ENCODE results near the gene RBCK1.
A peak's percentile ranks its signal among the peaks of the same experiment; 100 is the strongest.
"Not testable (repeated sequence)": the region's sequence is repeated elsewhere in the genome, so short reads cannot be mapped to it uniquely, and the experiment has no call there.

The RBCK1 gene

DNA sequence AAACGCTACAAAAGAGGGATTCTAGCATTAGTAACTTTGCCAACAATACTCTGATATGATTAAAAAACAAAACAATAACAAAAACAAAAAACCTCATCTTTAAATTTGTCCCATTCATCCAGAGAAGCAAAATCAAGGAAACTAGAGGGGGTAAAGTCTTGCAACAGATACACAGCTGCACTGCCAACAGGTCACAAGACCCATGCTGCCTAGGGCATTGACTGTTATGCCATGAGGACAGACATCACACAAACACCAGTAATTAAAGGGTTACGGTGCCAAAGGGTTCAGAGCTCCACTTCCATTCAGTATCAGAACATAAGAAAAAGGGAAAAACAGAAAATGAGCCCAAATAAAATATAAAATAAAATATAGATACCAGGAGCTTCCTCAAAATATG lies 52.6 kb downstream of the RBCK1 start:
- DNase-seq (ENCODE audit: extremely low spot score, insufficient read length, low read depth): no peak
- FAIRE-seq: no peak

DNA sequence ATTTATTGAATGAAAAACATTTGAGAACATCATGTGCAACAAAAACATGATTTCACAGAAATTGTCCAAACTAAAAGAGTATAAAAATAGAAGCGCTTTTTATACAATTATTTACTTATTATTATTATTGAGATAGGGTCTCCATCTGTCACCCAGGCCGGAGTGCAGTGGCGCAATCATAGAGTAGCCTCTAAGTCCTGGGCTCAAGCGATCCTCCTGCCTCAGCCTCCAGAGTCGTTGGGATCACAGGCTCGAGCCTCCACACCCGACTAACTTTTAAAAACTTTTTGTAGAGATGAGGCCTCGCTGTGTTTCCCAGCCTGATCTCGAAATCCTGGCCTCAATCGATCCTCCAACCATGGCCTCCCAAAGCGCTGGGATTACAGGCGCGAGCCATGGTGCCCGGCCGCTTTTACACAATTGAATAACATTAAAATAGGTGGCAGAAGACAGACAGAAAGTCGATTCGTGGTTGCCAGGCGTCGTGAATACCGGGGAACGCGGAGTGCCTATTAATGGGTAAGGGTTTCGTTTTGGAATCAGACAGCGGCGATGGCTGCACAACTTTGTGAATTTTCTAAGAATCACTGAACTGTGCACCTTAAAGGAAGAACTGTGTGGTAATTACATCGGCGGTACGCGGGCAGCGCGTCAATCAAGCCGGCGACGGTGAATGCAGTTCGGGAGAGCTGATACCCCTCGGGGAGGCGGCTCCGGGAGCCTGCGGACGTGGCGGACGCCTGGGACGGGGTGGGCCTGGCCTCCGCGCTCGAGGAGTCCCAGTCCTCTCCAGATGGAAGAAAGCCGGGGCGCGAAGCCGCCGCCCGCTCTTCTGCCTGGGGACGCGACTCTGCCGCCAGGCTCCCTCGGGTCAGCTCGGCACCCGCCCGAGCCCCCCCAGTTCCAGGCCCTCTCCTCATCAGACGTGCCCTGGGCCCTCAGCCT lies 53.4 kb downstream of the RBCK1 start:
- peak; percentile 69 for FAIRE-seq
- peak; percentile 28 for DNase-seq (ENCODE audit: extremely low spot score, insufficient read length, low read depth)

DNA sequence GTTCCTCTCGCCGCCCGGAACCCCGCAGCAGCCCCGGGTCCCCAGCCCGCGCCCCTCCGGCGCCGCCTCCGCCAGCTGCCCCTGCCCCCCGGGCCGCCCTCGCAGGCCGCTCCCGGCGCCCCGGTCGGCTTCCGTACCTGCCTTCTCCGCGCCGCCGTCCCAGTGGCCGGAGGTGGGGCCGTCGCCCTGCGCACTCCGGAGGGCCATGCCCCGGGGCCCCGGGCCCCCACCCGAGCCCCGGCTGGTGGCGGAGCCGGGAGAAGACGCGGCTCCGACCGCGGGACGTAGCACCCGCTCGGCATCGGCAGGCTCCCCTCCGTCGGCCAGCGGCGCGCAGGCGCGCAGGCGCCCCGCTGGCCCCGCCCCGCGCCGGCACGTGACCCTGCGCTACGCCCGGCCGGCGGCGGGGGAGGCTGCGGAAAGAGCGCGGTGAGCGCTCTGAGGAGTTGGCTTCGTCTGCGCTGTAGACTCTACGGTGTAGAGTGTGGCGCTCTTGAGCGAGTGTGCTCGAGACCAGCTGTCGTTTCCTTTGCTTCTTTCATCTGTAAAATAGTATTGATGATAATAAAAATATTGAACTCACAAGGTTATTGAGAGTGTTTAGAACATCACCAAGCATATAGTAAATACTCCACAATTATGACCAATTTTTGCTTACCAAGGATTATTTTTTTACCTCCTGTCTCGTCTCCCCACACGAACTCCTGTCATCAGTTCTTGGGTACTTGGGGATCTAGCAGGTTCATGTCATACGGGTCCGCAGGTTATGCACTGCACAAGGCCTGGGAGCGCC lies 54.3 kb downstream of the RBCK1 start, which contains the start of gene TBC1D20:
TSS of gene TBC1D20 (minus strand) at position 335 of the 793 bp plus-strand sequence. CDS start at position 207, 128 bp downstream.
- DNase-seq (ENCODE audit: extremely low spot score, insufficient read length, low read depth) (peak; percentile 87), FAIRE-seq (peak; percentile 92)

DNA sequence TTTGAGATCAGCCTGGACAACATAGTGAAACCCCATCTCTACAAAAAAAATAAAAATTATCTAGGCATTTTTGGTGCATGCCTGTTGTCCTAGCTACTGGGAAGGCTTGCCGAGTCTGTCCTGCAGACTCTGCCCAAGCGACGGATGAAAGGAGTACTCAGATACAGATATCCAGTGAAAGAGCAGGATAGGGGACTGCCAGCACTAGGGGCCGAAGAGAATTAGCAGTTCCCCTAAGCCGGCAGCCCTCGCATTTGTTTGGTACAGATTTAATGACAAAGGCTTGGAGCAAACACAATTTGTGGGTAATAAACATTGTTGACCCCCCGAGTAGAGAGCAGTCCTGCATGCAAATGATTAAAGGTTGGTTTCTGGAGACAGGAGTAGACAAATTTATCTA lies 59.7 kb downstream of the RBCK1 start:
- DNase-seq (ENCODE audit: extremely low spot score, insufficient read length, low read depth) (no peak), FAIRE-seq (no peak)

DNA sequence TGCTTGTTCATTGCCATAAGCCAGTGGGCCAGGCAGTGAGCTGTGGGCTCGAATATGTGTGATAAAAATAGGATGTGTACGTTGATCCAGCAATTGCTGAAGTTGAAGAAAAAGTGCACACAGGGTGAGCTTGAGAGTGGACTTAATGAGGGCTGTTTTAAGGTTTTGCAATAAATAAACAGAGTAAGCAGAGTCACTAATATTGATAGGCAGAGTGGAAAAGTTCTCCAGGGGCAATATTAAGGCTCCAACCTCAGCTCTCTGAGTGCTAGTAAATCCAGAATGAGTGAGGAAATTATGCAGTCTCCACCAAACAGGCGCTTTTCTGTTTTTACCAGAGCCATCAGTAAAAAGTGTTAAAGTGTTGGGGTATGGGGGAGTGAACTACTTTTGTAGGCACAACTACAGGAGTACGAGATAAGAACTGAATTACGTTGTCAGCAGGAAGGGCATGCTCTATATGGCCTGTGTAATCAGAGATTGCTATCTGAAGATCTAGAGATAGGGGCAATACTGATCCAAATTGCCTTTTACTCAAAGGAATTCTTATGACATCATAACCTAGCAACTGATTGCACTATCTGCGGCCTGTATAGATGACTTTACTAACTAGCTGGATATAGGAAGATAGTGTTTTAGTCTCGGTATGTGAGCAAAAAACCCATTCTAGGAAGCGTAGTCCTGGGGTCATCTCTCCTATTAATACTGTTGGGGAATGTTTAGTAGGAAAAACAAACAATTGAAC lies 61.8 kb downstream of the RBCK1 start:
- FAIRE-seq (no peak), DNase-seq (ENCODE audit: extremely low spot score, insufficient read length, low read depth) (no peak)

DNA sequence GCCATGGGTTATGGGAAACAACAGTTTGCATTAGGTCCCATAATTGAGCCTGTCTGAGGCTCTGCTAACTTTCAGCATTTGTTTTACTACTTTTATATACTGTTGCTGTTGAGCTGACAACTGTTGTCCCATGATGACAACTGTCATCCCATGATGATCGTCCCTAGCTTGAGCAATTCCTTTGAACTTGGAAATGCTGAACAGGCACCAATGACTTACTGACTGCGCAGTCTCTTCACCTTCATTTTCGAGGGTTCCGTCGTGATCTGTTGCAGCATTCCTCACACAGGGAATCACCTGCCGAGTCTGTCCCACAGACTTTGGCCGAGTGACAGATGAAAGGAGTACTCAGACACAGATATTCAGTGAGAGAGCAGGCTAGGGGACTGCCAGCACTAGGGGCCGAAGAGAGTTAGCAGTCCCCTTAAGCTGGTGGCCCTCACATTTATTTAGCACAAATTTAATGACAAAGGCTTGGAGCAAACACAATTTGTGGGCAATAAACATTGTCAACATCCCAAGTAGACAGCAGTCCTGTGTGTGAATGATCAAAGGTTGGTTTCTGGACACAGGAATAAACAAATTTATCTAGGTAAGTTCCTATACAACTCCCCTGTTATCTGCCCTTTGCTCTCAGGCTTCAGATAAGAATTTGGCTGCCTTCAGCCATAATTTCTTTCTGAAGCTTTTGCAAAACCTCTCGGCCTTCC lies 64.2 kb downstream of the RBCK1 start:
- FAIRE-seq (no peak), DNase-seq (ENCODE audit: extremely low spot score, insufficient read length, low read depth) (no peak)

DNA sequence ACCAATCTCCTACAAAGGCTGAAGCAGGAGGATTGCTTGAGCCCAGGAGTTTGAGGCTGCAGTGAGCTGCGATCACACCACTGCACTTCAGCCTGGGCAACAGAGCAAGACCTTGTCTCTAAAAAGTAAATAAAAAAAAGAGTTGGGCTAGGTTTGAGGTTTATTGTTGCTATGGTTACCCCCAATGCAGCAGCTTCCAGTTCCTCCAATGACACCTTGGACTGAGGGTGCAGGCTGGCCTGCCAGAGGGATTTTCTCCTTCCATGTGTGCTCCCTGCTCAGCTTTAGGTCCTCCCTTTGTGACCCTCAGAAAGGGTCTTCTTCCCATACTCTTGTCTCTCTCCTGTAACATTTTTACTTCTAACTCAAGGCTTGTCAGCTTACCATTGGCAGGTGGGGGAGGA lies 64.8 kb downstream of the RBCK1 start:
- no peak for DNase-seq (ENCODE audit: extremely low spot score, insufficient read length, low read depth)
- FAIRE-seq: no peak

DNA sequence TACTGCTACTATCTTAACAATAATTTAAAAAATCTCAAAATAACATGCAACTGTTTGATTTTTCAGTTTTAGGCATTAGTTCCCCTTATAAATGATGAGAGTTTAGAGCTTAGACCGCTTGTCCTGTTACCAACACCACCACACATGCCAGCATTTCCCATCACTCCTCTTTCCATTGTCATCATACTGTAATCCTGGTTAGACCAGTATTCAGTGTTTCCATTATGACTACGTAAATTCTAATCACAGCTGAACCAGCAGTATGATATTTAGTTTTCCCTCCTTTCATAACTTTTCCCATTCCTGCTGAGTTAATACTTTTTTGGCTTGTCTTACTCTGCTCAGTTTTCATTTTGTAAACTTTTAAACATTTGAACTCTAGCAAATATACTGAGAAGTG lies 66.5 kb downstream of the RBCK1 start:
- FAIRE-seq: no peak
- no peak for DNase-seq (ENCODE audit: extremely low spot score, insufficient read length, low read depth)

DNA sequence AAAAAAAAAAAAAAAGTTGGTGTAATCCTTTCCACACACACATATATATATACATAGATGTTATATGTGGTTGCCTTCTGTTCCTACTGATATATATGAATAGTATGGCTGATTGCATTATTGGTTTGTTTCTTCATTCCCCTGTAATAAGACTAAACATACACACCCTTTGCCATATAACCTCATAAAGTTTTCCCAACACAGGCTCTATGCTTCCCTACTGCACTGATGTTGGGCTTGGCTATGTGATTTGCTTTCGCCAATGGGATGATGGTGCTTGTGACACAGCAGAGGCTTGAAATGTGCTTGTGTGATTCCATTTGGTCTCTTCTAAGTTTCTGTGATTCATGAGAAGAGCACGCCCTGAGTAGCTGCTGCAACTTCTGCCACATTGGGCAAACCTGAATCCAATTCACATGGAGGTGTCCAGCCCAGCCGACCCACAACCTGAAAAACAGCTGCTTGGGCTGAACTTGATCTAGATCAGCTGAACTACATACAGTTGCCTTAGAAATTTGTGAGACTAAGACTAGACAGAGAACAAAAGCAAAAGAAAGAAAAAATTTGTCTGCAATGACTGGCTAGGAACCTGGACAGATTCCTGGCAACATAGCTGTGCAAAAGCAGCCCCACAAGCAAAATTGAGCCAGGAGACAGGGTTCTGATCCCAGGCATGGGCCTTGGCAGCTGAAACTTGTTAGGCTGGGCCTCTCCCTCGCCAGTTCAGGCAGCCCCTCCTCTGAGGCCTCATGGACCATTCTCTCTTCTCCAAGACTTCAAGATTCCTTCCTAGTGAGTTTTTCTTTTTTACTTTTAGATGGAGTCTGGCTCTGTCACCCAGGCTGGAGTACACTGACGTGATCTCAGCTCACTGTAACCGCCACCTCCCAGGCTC lies 67.6 kb downstream of the RBCK1 start:
- DNase-seq (ENCODE audit: extremely low spot score, insufficient read length, low read depth) (no peak), FAIRE-seq (no peak)

DNA sequence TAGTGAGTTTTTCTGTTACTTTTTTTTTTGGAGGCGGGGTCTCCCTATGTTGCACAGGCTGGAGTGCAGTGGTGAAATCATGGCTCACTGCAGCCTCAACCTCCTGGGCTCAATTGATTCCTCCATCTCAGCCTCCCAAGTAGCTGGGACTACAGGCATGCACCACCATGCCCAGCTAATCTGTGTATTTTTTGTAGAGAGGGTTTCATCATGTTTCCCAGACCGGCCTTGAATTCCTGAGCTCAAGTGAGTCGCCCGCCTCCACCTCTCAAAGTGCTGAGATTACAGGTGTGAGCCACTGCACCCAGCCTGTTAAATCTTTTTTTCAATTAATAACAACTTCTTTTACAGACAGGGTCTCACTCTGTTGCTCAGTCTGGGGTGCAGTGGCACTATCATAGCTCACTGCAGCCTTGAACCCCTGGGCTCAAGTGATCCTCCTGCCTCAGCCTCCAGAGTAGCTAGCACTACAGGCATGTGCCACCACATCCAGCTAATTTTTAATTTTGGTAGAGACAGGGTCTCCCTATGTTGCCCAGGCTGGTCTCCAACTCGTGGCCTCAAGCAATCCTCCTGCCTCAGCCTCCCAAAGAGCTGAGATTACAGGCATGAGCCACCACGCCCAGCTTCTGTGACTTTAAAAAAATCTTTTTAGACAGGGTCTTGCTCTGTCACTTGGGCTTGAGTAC lies 68.6 kb downstream of the RBCK1 start:
- FAIRE-seq; DNase-seq (ENCODE audit: extremely low spot score, insufficient read length, low read depth): not testable (repeated sequence)

DNA sequence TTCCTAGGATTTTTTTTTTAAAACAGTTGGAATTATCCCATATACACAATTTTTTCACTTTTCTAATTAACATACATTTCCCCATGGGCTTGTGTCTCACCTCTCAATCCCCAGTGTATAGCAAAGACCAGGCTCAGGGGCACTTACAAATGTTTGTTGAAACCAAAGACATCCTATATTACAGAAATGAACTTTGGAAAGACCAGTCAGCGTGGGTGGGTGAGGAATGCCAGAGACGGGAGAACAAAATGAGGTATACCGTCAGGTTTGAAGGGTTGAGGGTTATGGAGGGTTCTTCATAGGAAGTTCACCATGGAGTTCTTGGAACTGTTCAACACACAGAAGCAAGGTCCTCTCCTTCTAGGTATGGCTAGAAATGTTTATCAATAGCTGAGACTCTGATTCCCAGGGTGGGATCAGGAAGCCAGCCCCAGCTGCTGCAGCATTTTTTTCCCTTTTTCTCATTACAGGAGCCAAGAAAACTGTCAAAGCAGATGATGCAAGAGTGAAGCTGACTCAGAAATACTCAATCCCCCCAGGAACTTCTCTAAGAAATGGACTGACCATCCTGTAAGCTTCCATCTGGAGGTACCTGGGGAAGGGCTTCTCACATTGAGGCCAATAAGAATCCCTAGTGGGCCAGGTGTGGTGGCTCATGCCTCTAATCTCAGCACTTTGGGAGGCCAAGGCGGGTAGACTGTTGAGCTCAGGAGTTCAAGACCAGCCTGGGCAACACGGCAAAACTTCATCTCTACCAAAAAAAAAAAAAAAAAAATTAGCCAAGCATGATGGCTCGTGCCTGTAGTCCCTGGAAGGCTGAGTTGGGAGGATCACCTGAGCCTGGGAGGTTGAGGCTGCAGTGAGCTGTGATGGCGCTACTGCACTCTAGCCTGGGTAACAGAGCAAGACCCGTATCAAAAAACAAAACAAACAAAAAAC lies 70.2 kb downstream of the RBCK1 start:
- DNase-seq (ENCODE audit: extremely low spot score, insufficient read length, low read depth): no peak
- FAIRE-seq: no peak

DNA sequence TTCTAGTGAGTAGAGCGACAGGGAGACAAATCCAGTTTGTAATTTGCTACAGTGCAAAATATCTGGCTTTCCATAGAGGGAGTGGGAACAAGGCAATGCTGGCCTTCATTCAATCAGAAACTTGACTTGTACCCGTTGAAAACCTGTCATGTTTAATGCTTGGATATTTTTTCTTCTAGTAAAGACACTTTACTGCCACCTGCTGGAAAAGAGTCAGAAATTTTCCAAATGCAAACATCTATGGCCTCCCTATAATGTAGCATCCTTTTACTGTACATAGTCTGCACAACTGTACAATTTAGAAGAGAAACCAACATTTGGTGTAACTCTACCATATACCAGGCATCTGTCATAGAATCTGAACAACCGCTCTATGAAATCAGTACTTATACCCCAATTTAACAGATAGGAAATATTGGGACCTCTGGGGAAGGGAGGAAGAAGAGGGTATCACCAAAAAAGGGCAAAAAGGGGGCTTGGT lies 70.9 kb downstream of the RBCK1 start:
- FAIRE-seq (peak; percentile 94), DNase-seq (ENCODE audit: extremely low spot score, insufficient read length, low read depth) (peak; percentile 23)

DNA sequence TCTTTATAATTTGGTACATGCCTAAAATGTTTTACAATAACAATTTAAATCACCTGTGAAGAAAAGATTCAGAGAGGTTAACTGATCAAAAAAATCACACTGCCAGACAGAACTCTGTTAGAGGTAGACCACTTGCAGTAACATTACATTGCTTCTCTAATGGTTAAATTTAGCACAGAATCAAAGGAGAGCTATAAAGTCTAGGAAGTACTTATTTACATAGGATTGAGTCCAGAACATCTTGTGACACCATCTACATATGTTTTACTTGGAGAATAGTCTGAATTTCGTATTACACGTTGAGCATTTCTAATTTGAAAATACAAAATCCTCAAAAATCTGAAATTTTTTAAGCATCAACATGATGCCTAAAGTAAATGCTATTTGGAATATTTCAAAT lies 71.4 kb downstream of the RBCK1 start:
- FAIRE-seq: no peak
- DNase-seq (ENCODE audit: extremely low spot score, insufficient read length, low read depth): no peak

DNA sequence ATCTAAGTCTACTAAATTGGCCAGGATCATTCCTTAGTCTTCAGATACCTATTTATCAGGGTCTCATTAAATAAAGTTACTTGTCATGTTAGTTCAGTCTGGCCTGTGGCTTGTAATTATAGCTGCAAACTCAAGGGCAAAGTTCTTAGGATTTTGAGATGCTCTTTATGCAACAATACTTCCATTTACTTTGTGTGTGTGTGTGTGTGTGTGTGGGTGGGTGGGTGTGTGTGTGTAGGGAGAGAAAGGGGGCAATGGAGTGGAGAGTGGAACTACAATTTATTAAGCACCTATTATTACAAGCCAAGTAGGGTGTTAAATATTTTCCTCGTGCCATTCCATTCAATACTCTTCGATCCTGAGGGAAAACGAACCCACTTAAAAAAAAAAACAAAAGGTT lies 71.9 kb downstream of the RBCK1 start:
- DNase-seq (ENCODE audit: extremely low spot score, insufficient read length, low read depth): no peak
- FAIRE-seq: no peak

DNA sequence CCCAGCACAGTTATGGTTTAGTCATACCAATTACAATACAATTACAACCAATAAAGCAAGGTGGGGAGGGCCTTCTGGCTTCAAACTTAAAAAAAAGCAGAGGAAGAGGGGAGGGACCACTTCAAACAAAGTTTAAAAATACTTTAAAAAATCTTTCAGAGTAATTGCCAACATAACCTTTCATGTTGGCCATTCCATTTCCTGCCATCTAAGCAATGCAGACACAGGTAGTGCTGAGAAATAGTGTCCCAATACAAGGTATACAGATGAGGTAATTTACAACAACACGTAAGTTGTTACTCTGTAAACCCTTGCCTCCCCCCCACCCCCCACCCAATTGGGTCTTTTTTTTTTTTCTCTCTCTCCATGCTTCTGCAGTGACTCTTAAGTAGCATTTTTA lies 73.1 kb downstream of the RBCK1 start:
- FAIRE-seq (no peak), DNase-seq (ENCODE audit: extremely low spot score, insufficient read length, low read depth) (no peak)
